ENCODE measurements around the gene NUFIP1.

DNA sequence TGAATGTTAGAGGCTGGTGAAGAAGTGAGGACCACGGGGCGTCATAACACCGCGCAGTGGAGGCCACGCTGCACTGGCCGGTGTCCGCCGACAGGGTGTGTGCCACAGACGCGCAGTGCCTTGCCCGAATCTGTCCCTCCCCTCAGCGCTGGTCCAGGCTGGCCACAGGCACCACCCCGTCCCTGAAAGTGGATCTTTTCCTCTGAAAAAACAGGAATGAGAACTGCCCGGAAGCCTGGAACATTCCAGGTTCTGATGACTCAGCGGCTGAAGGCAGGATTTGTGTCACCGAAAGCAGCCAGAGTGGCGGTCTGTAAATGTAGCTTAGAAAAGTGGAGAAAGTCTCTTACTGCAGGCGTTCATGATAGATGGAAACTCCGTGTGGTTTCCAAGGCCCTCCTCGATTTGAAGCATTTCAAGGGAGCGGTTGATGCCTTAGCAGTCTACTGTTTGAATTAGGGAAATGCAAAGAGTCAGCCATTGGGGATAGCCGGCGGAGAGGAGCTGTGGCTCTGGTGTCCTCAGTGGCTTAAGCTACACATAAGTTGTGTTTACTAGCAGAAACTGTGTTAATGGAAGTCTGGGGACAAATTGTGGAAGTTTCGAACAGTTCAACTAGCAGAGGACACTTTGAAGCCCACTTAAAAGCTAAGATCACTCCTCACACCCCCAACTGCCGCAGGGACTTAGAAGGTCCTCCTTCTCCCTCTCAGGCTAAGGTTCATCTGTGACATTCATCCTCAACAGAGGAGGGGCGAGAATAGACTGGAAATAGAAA lies 70.8 kb downstream of the NUFIP1 start:
- TF ChIP-seq, protein P1, sequence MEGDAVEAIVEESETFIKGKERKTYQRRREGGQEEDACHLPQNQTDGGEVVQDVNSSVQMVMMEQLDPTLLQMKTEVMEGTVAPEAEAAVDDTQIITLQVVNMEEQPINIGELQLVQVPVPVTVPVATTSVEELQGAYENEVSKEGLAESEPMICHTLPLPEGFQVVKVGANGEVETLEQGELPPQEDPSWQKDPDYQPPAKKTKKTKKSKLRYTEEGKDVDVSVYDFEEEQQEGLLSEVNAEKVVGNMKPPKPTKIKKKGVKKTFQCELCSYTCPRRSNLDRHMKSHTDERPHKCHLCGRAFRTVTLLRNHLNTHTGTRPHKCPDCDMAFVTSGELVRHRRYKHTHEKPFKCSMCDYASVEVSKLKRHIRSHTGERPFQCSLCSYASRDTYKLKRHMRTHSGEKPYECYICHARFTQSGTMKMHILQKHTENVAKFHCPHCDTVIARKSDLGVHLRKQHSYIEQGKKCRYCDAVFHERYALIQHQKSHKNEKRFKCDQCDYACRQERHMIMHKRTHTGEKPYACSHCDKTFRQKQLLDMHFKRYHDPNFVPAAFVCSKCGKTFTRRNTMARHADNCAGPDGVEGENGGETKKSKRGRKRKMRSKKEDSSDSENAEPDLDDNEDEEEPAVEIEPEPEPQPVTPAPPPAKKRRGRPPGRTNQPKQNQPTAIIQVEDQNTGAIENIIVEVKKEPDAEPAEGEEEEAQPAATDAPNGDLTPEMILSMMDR (conservative IDR thresholded peaks at IDR 0.05) = peak; percentile 65
- TF ChIP-seq EZH2 (IDR thresholded peaks at IDR 0.05; ENCODE audit: low read depth) = no peak
